HG02759 (cell line): ENCODE results near the gene FBXO48.

Source experiments
- ATAC-seq: cut with Tn5 transposase; IDR thresholded peaks from one replicate; pipeline ENCODE4 v1.9.1; 2021; ENCODE audit warnings: mild to moderate bottlenecking, moderate library complexity; ENCODE audit not compliant: unreplicated experiment

Gene FBXO48

GRCh38 chr2:68414876-68415275 is 52.2 kb downstream of the FBXO48 start:
- no peak for ATAC-seq

DNA sequence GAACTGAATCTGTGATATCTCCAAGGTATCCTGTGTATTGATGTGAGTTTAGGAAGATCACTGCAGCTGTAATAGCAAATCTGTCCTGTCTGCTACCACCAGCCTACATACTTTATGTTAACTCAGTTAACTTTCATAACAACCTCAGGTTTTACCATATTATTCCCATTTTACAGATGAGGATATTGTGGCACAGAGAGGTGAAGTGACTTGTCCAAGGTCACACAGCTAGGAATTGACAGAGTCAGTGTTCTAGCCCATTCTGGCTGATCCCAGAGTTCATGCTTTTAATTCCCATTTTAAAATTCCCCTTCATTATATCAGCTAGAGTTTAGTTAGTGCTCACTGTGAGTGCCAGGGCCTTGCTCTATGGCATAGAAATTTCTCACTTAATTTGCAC is 52.6 kb downstream of the FBXO48 start:
- no peak for ATAC-seq

GRCh38 chr2:68413466-68413865 is 53.6 kb downstream of the FBXO48 start:
- ATAC-seq: no peak

DNA sequence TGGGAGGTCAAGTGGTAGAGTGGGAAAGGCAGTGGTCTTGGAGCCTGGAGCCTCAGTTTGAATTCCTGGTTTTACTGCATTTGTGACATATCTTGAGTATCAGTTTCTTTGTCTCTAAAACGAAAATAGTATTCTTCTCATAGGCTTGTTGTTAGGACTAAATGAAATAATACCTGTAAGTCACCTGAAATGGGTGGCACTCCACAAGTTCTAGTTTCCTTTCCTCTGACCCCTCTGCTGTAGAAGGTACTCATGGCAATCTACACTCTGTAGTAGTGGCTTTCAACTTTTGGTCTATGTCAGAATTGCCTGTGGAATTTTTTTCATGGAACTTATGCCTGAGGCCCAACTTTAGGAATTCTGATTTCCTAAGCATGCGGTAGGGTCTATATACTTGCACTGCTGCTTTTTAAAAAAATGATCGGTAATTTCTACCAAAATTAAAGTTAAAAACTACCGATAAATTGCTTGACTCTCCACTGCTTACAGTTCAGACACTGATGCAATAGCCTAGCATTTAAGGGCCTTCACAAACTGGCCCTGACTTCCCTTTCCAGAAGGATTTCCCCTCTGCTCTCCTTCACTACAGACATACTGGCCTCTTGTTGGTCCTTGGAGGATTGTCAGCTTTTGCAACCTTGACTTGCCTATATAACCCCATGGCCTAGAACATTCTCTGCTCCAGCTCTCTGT is 54.8 kb downstream of the FBXO48 start:
- peak; percentile 38 for ATAC-seq

- ATAC-seq: peak; percentile 95
Observed at GRCh38 chr2:68411397-68412126, 55.5 kb downstream of the FBXO48 start.
